ACHN (cell line): ENCODE results near the gene PRPF38A.
"Not testable (repeated sequence)": the region's sequence is repeated elsewhere in the genome, so short reads cannot be mapped to it uniquely, and the experiment has no call there.

Experiments
- DNase-seq: peaks from one replicate; pipeline ENCODE4 v3.0.0-alpha.2; 2015
- in situ Hi-C: cut with HindIII; loops from 2 replicates; pipeline ENCODE4 v1.10.0; 2017; ENCODE audit warnings: low sequenced_read_pairs, low pct_ligation_motif_present, low pct_unique_long_range_greater_than_20kb

Gene PRPF38A, protein sequence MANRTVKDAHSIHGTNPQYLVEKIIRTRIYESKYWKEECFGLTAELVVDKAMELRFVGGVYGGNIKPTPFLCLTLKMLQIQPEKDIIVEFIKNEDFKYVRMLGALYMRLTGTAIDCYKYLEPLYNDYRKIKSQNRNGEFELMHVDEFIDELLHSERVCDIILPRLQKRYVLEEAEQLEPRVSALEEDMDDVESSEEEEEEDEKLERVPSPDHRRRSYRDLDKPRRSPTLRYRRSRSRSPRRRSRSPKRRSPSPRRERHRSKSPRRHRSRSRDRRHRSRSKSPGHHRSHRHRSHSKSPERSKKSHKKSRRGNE

GRCh38 chr1:52404116-52404974 lies at the start of gene PRPF38A, which contains the start of gene ORC1:
Gene PRPF38A (plus strand): TSS chr1:52404602. CDS start chr1:52404750, 148 bp downstream.
Gene ORC1 (minus strand): TSS chr1:52404423. CDS start chr1:52402223, 2,200 bp downstream.
- peak; percentile 96 for DNase-seq
- in situ Hi-C loops, result no loop called here

- in situ Hi-C loops, result no loop called here
- no peak for DNase-seq
Observed at GRCh38 chr1:52355436-52355835, 49.0 kb upstream of the PRPF38A start.

DNA sequence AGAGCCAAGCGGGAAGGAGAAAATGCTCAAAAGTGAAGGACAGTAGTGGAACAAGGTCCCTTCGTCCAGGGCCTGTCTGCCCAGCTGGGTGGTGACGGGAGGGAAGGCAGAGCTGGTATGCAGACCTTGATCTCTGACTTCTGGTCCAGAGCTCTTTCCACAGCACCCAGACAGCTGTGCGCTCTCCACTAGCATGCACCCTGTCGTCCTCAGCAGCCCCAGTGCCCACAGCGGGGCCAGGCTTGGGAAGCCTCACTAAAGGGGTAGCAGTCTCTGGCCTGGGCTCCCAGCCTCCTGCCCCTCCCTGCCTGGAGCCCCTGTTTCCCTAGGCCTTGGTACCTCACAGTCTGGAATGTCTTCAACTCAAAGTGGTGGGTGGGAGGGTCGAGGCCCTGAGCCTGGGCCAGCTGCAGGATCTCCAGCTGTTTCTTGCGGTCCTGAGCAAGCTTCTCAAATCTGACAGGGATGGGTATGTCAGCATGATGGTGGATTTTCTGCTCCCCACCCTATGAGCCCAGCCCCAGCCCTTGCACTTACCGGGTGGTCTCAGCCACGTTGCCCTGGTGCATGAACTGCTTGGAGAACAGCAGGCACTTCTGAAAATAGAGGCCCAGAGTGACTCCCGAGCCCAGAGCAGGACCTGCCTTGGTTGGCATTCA lies 48.4 kb upstream of the PRPF38A start:
- in situ Hi-C loops, result no loop called here
- no peak for DNase-seq

GRCh38 chr1:52356818-52357355 lies 47.5 kb upstream of the PRPF38A start:
- in situ Hi-C loops, result no loop called here

GRCh38 chr1:52357397-52357796 lies 47.0 kb upstream of the PRPF38A start:
- no peak for DNase-seq
- in situ Hi-C loops, result no loop called here

More at GRCh38 chr1:52356818-52357355, 47.5 kb upstream of the PRPF38A start:
- no peak for DNase-seq

DNA sequence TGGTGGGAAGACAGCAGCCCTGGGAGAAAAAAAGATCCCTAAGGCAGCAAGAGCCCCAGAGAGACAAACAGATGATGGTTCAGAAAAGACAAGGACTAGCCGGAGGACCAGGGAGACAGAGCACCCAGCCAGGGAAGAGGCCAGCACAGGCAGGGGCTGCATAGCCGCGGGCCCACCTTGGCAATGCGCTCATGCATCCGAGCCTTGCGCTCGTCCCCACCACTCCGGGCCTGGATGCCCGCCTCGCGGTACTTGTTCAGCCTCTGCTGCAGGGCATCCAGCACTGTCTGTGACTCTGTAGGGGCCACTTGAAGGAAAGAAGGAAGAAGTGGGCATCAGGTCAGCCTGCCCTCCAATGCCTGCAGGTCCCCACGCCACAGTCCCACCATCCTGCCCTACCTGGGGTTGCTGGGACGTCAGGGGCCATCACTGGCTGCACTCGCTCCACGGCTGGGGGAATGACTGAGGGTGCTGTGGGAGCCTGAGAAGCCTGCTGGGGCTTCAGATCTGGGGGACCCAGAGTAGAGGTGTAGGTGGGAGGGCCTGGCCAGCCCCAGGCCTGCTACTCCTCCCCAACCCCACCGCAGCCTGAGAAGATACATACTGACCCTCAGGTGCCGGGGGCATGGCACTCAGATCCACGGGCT lies 45.4 kb upstream of the PRPF38A start:
- DNase-seq, result no peak
- in situ Hi-C loops, result no loop called here

- in situ Hi-C loops, result no loop called here
- DNase-seq, result no peak
Observed at GRCh38 chr1:52359676-52360594, 44.5 kb upstream of the PRPF38A start.

- no peak for DNase-seq
- in situ Hi-C loops, result no loop called here
Observed at GRCh38 chr1:52360595-52360968, 43.8 kb upstream of the PRPF38A start.

GRCh38 chr1:52364235-52364839 lies 40.1 kb upstream of the PRPF38A start:
- no peak for DNase-seq
- in situ Hi-C loops, result no loop called here

DNA sequence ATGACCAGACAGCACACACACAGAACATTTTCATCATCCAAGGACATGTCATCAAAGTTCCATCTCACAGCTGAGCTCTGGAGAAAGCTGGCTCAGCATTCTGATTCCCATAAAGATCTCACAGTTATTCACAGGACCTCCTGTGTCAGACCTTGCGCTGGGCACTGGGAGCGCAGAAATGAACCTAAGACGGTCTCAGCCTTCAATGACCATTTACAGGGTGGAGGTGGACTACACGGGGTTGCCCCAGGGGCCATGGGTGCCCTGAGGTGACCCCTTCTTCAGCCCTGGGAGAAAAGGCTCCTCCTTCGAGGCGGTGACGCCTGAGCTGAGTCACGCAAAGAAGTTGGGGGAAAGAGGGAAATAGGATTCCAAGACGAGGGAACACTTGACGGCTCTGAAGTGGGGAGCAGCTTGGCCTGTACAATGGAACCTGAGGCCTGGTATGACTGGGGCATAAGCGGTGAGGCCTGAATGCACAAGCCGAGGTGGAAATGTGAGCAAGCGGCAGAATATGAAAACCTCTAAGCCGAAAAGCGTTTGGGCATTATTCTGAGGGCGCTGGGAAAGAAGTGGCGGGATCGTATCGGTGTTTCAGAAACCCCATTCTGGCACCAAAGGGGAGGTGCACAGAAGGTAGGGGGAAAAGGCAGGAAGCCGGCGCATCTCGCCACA lies 39.2 kb upstream of the PRPF38A start:
- DNase-seq, result peak; percentile 68
- in situ Hi-C loops, result no loop called here

GRCh38 chr1:52365746-52366516 lies 38.5 kb upstream of the PRPF38A start, which contains the start of gene CC2D1B:
Gene CC2D1B (minus strand): TSS chr1:52366205. CDS start chr1:52364620, 1,585 bp downstream.
- peak; percentile 95 for DNase-seq
- in situ Hi-C loops, result no loop called here

- no peak for DNase-seq
- in situ Hi-C loops, result no loop called here
Observed at GRCh38 chr1:52366517-52366827, 37.9 kb upstream of the PRPF38A start.

GRCh38 chr1:52367272-52367671 lies 37.1 kb upstream of the PRPF38A start:
- in situ Hi-C loops, result no loop called here
- DNase-seq, result no peak

GRCh38 chr1:52368383-52369172 lies 35.8 kb upstream of the PRPF38A start:
- DNase-seq, result peak; percentile 64

GRCh38 chr1:52369851-52370250 lies 34.6 kb upstream of the PRPF38A start:
- DNase-seq, in situ Hi-C loops: not testable (repeated sequence)

More at GRCh38 chr1:52368383-52369172, 35.8 kb upstream of the PRPF38A start:
- in situ Hi-C loops, result no loop called here
